ENCODE data around the gene SLC1A4.
A peak's percentile ranks its signal among the peaks of the same experiment; 100 is the strongest.
"Not testable (repeated sequence)": the region's sequence is repeated elsewhere in the genome, so short reads cannot be mapped to it uniquely, and the experiment has no call there.

SLC1A4 gene

GRCh38 chr2:64989126-64989981 is at the start of gene SLC1A4:
SLC1A4 (plus strand) TSS chr2:64989399; CDS start chr2:64989644, 245 bp downstream.
- DNase-seq (ENCODE audit: low read depth in 2 of 2), result peak; percentile 51 to 86

GRCh38 chr2:64941143-64941542 is 48.1 kb upstream of the SLC1A4 start:
- no peak for DNase-seq (ENCODE audit: low read depth in 2 of 2)

GRCh38 chr2:64941801-64942200 is 47.4 kb upstream of the SLC1A4 start:
- no peak for DNase-seq (ENCODE audit: low read depth in 2 of 2)

- no peak for DNase-seq (ENCODE audit: low read depth in 2 of 2)
Measured at GRCh38 chr2:64942693-64943092, 46.5 kb upstream of the SLC1A4 start.

- DNase-seq (ENCODE audit: low read depth in 2 of 2), result no peak
Measured at GRCh38 chr2:64943387-64944150, 45.6 kb upstream of the SLC1A4 start.

- DNase-seq (ENCODE audit: low read depth in 2 of 2), result no peak
Measured at GRCh38 chr2:64944484-64944883, 44.7 kb upstream of the SLC1A4 start.

- DNase-seq (ENCODE audit: low read depth in 2 of 2), result peak; percentile 39 to 45
Measured at GRCh38 chr2:64945973-64946768, 43.0 kb upstream of the SLC1A4 start.

GRCh38 chr2:64946769-64947247 is 42.4 kb upstream of the SLC1A4 start:
- DNase-seq (ENCODE audit: low read depth in 2 of 2), result no peak

GRCh38 chr2:64947885-64948284 is 41.3 kb upstream of the SLC1A4 start:
- no peak for DNase-seq (ENCODE audit: low read depth in 2 of 2)

GRCh38 chr2:64950226-64951160 is 38.7 kb upstream of the SLC1A4 start:
- DNase-seq (ENCODE audit: low read depth in 2 of 2), result no peak

GRCh38 chr2:64951306-64951953 is 37.8 kb upstream of the SLC1A4 start:
- no peak for DNase-seq (ENCODE audit: low read depth in 2 of 2)

GRCh38 chr2:64952096-64952495 is 37.1 kb upstream of the SLC1A4 start:
- DNase-seq (ENCODE audit: low read depth in 2 of 2), result no peak

GRCh38 chr2:64952511-64953482 is 36.4 kb upstream of the SLC1A4 start:
- no peak for DNase-seq (ENCODE audit: low read depth in 2 of 2)

- no peak for DNase-seq (ENCODE audit: low read depth in 2 of 2)
Measured at GRCh38 chr2:64955467-64955866, 33.7 kb upstream of the SLC1A4 start.

GRCh38 chr2:64957109-64957903 is 31.9 kb upstream of the SLC1A4 start:
- no peak for DNase-seq (ENCODE audit: low read depth in 2 of 2)

- no peak for DNase-seq (ENCODE audit: low read depth in 2 of 2)
Measured at GRCh38 chr2:64958556-64958955, 30.6 kb upstream of the SLC1A4 start.

- no peak for DNase-seq (ENCODE audit: low read depth in 2 of 2)
Measured at GRCh38 chr2:64960819-64961218, 28.4 kb upstream of the SLC1A4 start.

GRCh38 chr2:64963138-64963537 is 26.1 kb upstream of the SLC1A4 start:
- not testable (repeated sequence) for DNase-seq (ENCODE audit: low read depth in 2 of 2)
